Trophoblast cell (in vitro differentiated cells and primary cell): ENCODE results near the gene VTI1A.

Experiments
- DNase-seq, 2 donors: peaks; one replicate each; pipeline ENCODE4 v3.0.0-alpha.2; 2016
- H2AFZ ChIP-seq: 2 replicates; pipeline ENCODE4 v1.6.1; 2013; ENCODE audit warnings: low read length, moderate library complexity, mild to moderate bottlenecking; ENCODE audit not compliant: insufficient read depth, poor library complexity
- H2AK5ac ChIP-seq: 2 replicates; pipeline ENCODE4 v1.6.1; 2013; ENCODE audit warnings: mild to moderate bottlenecking, low read length
- H2BK120ac ChIP-seq: 2 replicates; pipeline ENCODE4 v1.6.1; 2013; ENCODE audit warnings: low read length, mild to moderate bottlenecking, moderate library complexity; ENCODE audit not compliant: insufficient read depth, poor library complexity
- H2BK12ac ChIP-seq: 2 replicates; pipeline ENCODE4 v1.6.1; 2013; ENCODE audit warnings: mild to moderate bottlenecking, low read length, moderate library complexity
- H2BK5ac ChIP-seq: 2 replicates; pipeline ENCODE4 v1.6.1; 2013; ENCODE audit warnings: low read length, low read depth, moderate library complexity, mild to moderate bottlenecking; ENCODE audit not compliant: poor library complexity
- H3K14ac ChIP-seq: 2 replicates; pipeline ENCODE4 v1.6.1; 2013; ENCODE audit warnings: mild to moderate bottlenecking, low read length
- H3K18ac ChIP-seq: 2 replicates; pipeline ENCODE4 v1.6.1; 2013; ENCODE audit warnings: mild to moderate bottlenecking, low read length
- H3K23ac ChIP-seq: 2 replicates; pipeline ENCODE4 v1.6.1; 2013; ENCODE audit warnings: low read length
- H3K27ac ChIP-seq: 2 replicates; pipeline ENCODE4 v1.5.1; 2013; ENCODE audit warnings: low read depth, mild to moderate bottlenecking, inconsistent platforms, low read length, moderate library complexity
- H3K27me3 ChIP-seq: 2 replicates; pipeline ENCODE4 v1.6.1; 2013; ENCODE audit warnings: inconsistent platforms, mild to moderate bottlenecking, low read length, moderate library complexity; ENCODE audit not compliant: insufficient read depth
- H3K36me3 ChIP-seq, 2 experiments: 1 replicate in 1 of 2; 2 replicates in 1 of 2; pipeline ENCODE4 v1.6.1; 2013; ENCODE audit warnings: low read length in 2 of 2, mild to moderate bottlenecking in 2 of 2, moderate library complexity in 1 of 2; ENCODE audit not compliant: insufficient read depth in 2 of 2, control insufficient read depth in 1 of 2
- H3K4ac ChIP-seq: 2 replicates; pipeline ENCODE4 v1.6.1; 2013; ENCODE audit warnings: low read depth, mild to moderate bottlenecking, low read length, moderate library complexity
- H3K4me1 ChIP-seq, 2 experiments: 1 replicate in 1 of 2; 2 replicates in 1 of 2; pipeline ENCODE4 v1.6.1; 2013; ENCODE audit warnings: low read length in 2 of 2, mild to moderate bottlenecking in 2 of 2, moderate library complexity in 1 of 2; ENCODE audit not compliant: insufficient read depth in 2 of 2, control insufficient read depth in 1 of 2
- H3K4me2 ChIP-seq: 2 replicates; pipeline ENCODE4 v1.6.1; 2013; ENCODE audit warnings: inconsistent platforms, mild to moderate bottlenecking, low read length, moderate library complexity
- H3K4me3 ChIP-seq: 2 replicates; pipeline ENCODE4 v1.5.1; 2013; ENCODE audit warnings: mild to moderate bottlenecking, low read depth, low read length, inconsistent platforms
- H3K79me1 ChIP-seq: one replicate; pipeline ENCODE4 v1.6.1; 2013; ENCODE audit warnings: low read length
- H3K79me2 ChIP-seq: 2 replicates; pipeline ENCODE4 v1.6.1; 2013; ENCODE audit warnings: low read length, mild to moderate bottlenecking; ENCODE audit not compliant: control insufficient read depth, insufficient read depth, poor library complexity
- H3K9ac ChIP-seq: 2 replicates; pipeline ENCODE4 v1.6.1; 2013; ENCODE audit warnings: mild to moderate bottlenecking, low read length
- H3K9me3 ChIP-seq: 2 replicates; pipeline ENCODE4 v1.6.1; 2013; ENCODE audit warnings: low read depth, mild to moderate bottlenecking, control low read depth, inconsistent platforms, low read length; ENCODE audit not compliant: insufficient read depth
- H4K12ac ChIP-seq: 2 replicates; pipeline ENCODE4 v1.6.1; 2013; ENCODE audit warnings: low read depth, mild to moderate bottlenecking, low read length, moderate library complexity
- H4K8ac ChIP-seq: 2 replicates; pipeline ENCODE4 v1.6.1; 2013; ENCODE audit warnings: low read depth, mild to moderate bottlenecking, low read length, moderate library complexity
- H4K91ac ChIP-seq: one replicate; pipeline ENCODE4 v1.6.1; 2013; ENCODE audit warnings: low read depth, mild to moderate bottlenecking, low read length, moderate library complexity
- WGBS: extraction: QIAGEN DNeasy Blood & Tissue Kit; methylation state at CpG from one replicate; pipeline ENCODE4 v1.1.7; 2013; ENCODE audit warnings: missing lambda C conversion rate; ENCODE audit not compliant: insufficient read length, insufficient coverage; ENCODE audit errors: extremely low coverage; 5-methylcytosine and 5-hydroxymethylcytosine counted together

Gene VTI1A

GRCh38 chr10:112658900-112659638 lies 212.1 kb downstream of the VTI1A start:
- no peak overlapping the region for H2BK120ac ChIP-seq
- H2AK5ac ChIP-seq: no peak overlapping the region
- H3K4me3 ChIP-seq: no peak overlapping the region
- no peak overlapping the region for H3K9ac ChIP-seq
- no peaks in the 10 kb centered on the region for H3K9me3 ChIP-seq
- no peak overlapping the region for H2BK5ac ChIP-seq
- H3K4ac ChIP-seq: no peak overlapping the region
- WGBS: no CpG with 5 or more reads among the region's 6 CpGs
- H3K4me1 ChIP-seq: no peaks in the 10 kb centered on the region
- no peak overlapping the region for H3K18ac ChIP-seq
- no peak overlapping the region for H3K23ac ChIP-seq
- no peak overlapping the region for H3K27ac ChIP-seq
- H3K36me3 ChIP-seq: no peaks in the 10 kb centered on the region
- H2BK12ac ChIP-seq: no peak overlapping the region
- H2AFZ ChIP-seq: no peak overlapping the region
- H3K79me1 ChIP-seq: no peaks in the 10 kb centered on the region
- H4K8ac ChIP-seq: no peak overlapping the region
- H3K4me2 ChIP-seq: no peak overlapping the region
- no peak overlapping the region for H4K12ac ChIP-seq
- no peaks in the 10 kb centered on the region for H3K27me3 ChIP-seq
- H3K79me2 ChIP-seq: no peaks in the 10 kb centered on the region
- no peak overlapping the region for H3K14ac ChIP-seq
- H4K91ac ChIP-seq: no peak overlapping the region
- DNase-seq: peak; percentile 70 to 91

GRCh38 chr10:112663234-112664125 lies 216.5 kb downstream of the VTI1A start:
- Histone ChIP-seq H2AK5ac (no peak overlapping the region), H4K91ac (no peak overlapping the region), H3K23ac (no peak overlapping the region)

GRCh38 chr10:112666094-112666493 lies 219.1 kb downstream of the VTI1A start:
- Histone ChIP-seq H4K8ac (no peak overlapping the region), H2BK120ac (no peak overlapping the region), H3K14ac (no peak overlapping the region), H2BK5ac (no peak overlapping the region), H3K79me1 (no peaks in the 10 kb centered on the region), H3K9me3 (no peaks in the 10 kb centered on the region), H3K79me2 (no peaks in the 10 kb centered on the region), H2AK5ac (no peak overlapping the region), H3K4me2 (no peak overlapping the region), H3K23ac (no peak overlapping the region), H3K27ac (no peak overlapping the region), H4K91ac (no peak overlapping the region), H3K4me1 (no peaks in the 10 kb centered on the region), H3K9ac (no peak overlapping the region), H3K27me3 (no peaks in the 10 kb centered on the region), H3K36me3 (no peaks in the 10 kb centered on the region), H3K18ac (no peak overlapping the region), H3K4ac (no peak overlapping the region), H4K12ac (no peak overlapping the region), H2AFZ (no peak overlapping the region), H3K4me3 (no peak overlapping the region), H2BK12ac (no peak overlapping the region)
- DNase-seq: no peak

More at GRCh38 chr10:112663234-112664125, 216.5 kb downstream of the VTI1A start:
- no peak overlapping the region for H3K4me3 ChIP-seq
- H3K79me2 ChIP-seq: no peaks in the 10 kb centered on the region
- H3K9ac ChIP-seq: no peak overlapping the region
- H4K8ac ChIP-seq: no peak overlapping the region
- H3K36me3 ChIP-seq: no peaks in the 10 kb centered on the region
- no peaks in the 10 kb centered on the region for H3K4me1 ChIP-seq
- no peak overlapping the region for H2BK12ac ChIP-seq
- peak; percentile 85 to 95 for DNase-seq
- no peak overlapping the region for H3K14ac ChIP-seq
- WGBS: no CpG with 5 or more reads among the region's 6 CpGs
- no peaks in the 10 kb centered on the region for H3K79me1 ChIP-seq
- H3K27me3 ChIP-seq: no peaks in the 10 kb centered on the region
- H3K9me3 ChIP-seq: no peaks in the 10 kb centered on the region
- no peak overlapping the region for H3K4me2 ChIP-seq
- no peak overlapping the region for H3K4ac ChIP-seq
- no peak overlapping the region for H2AFZ ChIP-seq
- H4K12ac ChIP-seq: no peak overlapping the region
- no peak overlapping the region for H2BK5ac ChIP-seq
- no peak overlapping the region for H3K27ac ChIP-seq
- no peak overlapping the region for H3K18ac ChIP-seq
- no peak overlapping the region for H2BK120ac ChIP-seq

- Histone ChIP-seq H3K4ac (no peak overlapping the region), H2AK5ac (no peak overlapping the region), H3K9me3 (no peaks in the 10 kb centered on the region), H3K79me2 (no peaks in the 10 kb centered on the region), H3K79me1 (no peaks in the 10 kb centered on the region), H2BK5ac (no peak overlapping the region), H2BK12ac (no peak overlapping the region), H4K12ac (no peak overlapping the region), H3K18ac (no peak overlapping the region), H3K9ac (no peak overlapping the region), H3K27ac (no peak overlapping the region), H3K14ac (no peak overlapping the region), H4K91ac (no peak overlapping the region), H3K4me3 (no peak overlapping the region), H3K23ac (no peak overlapping the region), H3K36me3 (no peaks in the 10 kb centered on the region), H3K4me2 (no peak overlapping the region), H4K8ac (no peak overlapping the region), H3K27me3 (no peaks in the 10 kb centered on the region), H2AFZ (no peak overlapping the region), H3K4me1 (peaks cover 0 to 1% of the 10 kb centered on the region in 2 experiments), H2BK120ac (no peak overlapping the region)
- no peak for DNase-seq
- no CpG with 5 or more reads among the region's 4 CpGs for WGBS
These were observed 223.0 kb downstream of the VTI1A start for GRCh38 chr10:112669989-112670388.
